GM19035 (cell line): Measurements from ENCODE around the gene SNRPD2.
"Not testable (repeated sequence)": the region's sequence is repeated elsewhere in the genome, so short reads cannot be mapped to it uniquely, and the experiment has no call there.

Experiments used
- ATAC-seq: cut with Tn5 transposase; IDR thresholded peaks from one replicate; pipeline ENCODE4 v1.9.1; 2021; ENCODE audit not compliant: unreplicated experiment

SNRPD2 gene

DNA sequence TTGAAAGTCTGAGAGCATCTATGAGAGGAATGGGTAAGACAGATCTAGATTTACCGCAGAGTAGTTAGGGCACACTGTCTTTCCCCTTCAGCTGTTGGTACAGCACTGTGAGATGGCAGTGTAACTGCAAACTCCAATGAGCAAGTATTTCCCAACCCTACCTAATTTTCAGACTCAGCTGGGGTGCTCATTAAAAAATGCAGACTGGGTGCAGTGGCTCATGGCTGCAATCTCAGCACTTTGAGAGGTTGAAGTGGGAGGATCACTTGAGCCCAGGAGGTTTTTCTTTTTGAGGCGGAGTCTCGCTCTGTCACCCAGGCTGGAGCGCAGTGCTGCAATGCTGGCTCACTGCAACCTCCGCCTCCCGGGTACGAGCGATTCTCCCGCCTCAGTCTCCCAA lies 13.4 kb upstream of the SNRPD2 start:
- ATAC-seq: no peak

DNA sequence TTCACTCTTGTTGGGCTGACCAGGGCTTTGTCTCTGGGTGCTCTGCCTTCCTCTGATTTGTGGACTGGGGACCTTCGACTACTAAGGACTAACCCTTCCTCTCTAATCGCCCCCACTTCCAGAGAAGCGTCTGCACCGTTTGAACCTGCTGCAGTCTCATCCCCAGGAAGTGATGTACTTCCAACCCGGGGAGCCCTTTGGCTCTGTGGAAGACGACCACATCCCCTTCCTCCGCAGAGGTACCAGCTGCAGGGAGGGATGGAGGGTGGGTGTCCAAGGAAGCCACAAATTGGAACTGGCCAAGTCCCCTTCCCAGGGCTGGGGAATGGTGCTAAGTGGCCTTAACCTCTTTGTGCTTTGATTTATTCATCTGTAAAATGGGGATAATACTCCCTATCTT lies 9.9 kb upstream of the SNRPD2 start:
- ATAC-seq: no peak

DNA sequence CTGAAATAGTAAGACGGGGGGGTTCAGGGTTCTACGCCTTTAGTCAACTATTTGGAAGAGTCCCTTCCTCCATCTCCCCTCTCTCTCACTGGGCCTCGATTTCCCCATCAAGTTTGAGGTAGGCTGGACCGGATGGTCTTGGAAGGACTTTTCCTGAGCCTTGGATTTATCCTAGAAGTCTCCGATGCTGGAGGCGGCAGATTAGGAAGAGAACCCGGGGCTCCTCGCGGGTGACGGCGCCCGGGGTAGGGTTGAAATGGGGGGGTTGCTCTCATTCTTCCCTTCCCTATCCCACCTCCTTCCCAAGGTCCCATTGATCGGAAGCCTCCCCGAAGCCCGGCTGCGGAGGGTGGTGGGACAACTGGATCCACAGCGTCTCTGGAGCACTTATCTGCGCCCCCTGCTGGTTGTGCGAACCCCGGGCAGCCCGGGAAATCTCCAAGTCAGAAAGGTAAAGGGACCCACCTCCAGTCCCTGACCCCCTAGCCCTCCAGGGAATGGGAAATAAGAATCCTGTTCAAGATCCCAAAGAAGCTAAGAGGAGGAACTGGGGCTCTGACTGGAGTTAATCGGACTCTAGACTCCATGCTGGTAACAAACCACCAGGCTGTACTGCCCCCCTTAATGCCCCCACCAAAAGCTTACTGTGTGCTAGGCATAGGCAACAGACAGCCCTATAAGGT lies 1.5 kb upstream of the SNRPD2 start:
- no peak for ATAC-seq

DNA sequence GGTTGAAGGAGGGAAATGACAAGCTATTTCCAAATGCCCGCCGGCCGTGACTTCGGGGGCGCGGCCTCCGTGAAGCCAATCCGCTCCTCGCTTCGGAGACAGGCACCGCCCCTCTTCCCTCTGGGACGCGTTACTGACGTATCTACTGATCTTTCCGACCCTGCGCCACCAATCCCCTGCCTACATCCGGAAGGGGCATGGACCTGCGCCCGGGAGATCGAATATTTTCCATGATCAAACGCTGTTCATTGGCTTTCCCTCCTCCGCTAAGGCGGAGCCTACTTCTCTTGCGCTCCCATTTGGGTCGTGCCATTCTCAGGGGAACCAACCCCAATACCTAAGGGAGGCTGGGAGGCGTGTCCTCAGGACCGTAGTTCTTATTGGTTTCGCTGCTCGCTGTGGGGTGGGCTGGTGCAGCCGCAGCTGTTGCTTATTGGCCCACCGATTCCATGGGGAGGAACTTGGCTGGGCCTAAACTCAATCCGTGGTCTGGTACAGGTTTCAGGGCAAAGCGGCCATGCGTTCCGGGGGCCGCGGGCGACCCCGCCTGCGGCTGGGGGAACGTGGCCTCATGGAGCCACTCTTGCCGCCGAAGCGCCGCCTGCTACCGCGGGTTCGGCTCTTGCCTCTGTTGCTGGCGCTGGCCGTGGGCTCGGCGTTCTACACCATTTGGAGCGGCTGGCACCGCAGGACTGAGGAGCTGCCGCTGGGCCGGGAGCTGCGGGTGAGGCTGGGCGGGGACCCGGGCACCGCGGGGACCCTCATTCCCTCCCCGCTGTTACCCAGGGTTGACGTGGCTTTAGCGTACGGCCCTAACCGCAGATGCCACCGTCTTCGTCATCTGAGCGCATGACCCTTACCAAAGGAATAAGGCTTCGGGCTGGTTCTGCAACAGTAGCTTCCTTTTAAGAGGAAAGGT lies 693 bp upstream of the SNRPD2 start, which contains the start of gene QPCTL:
Gene QPCTL, plus strand, starts transcription at position 480 of the 919 bp plus-strand sequence. Its CDS starts 38 bp downstream, at position 518.
- ATAC-seq: peak; percentile 84

DNA sequence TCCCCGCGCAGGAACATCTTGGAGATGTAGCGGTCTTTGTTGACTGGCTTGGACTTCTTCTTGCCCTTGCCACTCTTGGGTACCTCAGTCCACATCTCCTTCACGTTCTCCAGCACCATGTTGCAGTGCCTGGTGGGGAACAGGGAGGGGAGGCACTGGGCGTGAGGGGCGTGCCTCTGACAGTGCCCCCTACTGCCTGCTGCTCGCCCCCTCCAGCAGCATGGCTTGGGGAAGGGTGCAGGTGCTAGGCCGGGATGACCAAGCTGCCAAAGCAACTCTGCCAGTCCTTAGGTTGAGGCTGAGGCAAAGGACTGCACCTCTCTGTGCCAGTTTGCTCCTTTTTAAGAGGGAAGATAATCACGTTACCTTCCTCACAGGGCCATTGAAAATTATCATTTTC lies 4.2 kb downstream of the SNRPD2 start:
- no peak for ATAC-seq

DNA sequence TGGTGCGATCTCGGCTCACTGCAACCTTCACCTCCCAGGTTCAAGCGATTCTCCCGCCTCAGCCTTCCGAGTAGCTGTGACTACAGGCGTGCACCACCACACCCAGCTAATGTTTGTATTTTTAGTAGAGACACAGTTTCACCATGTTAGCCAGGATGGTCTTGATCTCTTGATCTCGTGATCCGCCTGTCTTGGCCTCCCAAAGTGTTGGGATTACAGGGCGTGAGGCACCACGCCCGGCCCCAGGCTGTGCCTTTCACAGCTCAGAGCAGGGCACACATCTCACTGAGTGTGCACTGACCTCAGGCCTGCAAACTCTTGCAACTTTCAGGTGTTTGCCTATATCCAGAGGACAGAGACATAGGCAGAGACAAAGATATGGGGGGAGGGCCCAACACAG lies 6.7 kb downstream of the SNRPD2 start:
- ATAC-seq: not testable (repeated sequence)

GRCh38 chr19:45682908-45683307 lies 8.8 kb downstream of the SNRPD2 start:
- ATAC-seq: no peak

GRCh38 chr19:45682117-45682516 lies 9.6 kb downstream of the SNRPD2 start:
- no peak for ATAC-seq

GRCh38 chr19:45681391-45682015 lies 10.2 kb downstream of the SNRPD2 start:
- peak; percentile 74 for ATAC-seq

GRCh38 chr19:45677351-45678230 lies 14.2 kb downstream of the SNRPD2 start:
- peak; percentile 41 for ATAC-seq

DNA sequence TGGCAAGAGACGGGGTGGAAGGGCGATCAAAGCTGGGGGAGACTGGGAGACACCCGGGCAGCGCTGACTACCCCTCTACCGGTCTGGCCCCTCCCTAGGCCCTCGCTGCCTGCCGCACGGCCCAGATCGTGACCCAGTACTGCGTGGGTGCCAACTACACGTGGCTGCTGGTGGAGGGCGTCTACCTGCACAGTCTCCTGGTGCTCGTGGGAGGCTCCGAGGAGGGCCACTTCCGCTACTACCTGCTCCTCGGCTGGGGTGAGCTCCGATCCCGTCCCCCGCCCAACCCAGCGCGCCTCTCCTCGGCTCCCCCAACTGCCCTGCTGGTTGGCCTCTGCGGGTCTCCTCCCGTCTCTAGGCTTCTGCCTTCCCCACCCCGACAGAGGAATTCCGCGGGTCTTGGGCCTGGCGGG lies 14.9 kb downstream of the SNRPD2 start:
- peak; percentile 16 for ATAC-seq

DNA sequence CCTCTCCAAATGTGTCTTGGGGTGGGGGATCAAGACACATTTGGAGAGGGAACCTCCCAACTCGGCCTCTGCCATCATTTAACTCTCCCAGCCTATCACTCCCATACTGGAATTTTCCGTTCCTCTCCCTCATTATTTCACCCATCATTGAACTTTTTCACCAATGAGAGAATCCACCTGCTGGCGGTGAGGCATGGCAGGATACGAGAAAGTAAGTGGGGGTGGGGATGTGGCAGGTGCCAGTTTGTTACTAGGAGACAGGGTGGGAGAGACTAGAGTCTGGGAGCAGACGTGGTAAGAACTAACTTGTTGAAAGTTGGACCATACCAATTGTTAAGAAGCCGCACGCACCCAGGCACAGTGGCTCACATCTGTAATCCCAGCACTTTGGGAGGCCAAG lies 16.8 kb downstream of the SNRPD2 start:
- ATAC-seq: no peak

DNA sequence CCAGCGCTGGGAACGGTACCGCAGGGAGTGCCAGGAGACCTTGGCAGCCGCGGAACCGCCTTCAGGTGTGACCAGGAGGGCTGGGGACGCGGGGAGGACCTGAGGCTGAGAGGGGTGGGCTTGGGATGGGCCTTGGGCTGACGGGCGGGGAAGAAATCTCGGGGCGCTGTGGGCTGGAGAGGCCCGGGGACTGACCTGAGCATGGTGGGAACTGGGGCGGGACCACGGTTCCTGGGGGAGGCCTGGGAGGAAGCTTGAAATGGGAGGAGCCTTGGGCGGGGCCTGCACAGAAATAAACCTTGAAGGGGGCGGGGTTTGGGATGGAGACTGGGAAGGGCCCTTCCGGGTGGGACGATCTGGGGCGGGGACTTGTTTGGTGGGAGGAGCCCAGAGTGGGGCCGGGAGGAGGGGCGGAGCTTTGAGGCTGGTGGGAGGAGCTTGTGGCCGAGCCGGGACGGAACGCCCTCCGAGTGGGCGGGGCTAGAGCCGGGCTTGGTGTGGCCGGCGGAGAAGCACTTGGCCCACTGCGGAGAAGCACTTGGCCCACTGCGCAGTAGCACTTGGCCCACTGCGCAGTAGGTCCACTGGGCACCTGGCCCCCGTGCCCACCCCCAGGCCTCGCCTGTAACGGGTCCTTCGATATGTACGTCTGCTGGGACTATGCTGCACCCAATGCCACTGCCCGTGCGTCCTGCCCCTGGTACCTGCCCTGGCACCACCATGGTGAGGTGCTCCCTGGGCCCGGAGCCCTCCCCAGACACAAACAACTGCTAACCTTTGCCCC lies 20.9 kb downstream of the SNRPD2 start:
- ATAC-seq: peak; percentile 50

GRCh38 chr19:45668342-45668871 lies 23.3 kb downstream of the SNRPD2 start:
- no peak for ATAC-seq

GRCh38 chr19:45667620-45668341 lies 24.0 kb downstream of the SNRPD2 start, which contains the start of gene GIPR:
GIPR (plus strand) TSS chr19:45668221; CDS start chr19:45669521, 1,300 bp downstream.
- ATAC-seq: no peak

DNA sequence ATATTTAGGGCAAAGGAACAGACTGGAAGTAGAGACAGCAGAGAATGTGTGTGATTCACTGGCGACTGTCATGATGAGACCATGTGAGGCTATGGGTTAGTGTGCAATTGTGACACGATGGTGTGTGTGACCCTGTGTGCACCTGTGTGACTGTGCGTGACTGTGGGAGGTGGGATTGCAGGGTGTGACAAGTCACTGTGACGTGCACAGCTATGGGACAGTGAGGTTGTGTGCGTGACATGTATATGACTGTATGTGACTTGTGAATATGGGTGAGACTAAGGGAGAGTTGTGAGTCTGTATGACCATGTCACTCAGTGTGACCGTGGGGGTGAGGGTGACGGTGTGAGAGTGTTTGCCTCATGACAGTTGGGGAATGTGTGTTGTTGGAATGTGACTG lies 27.2 kb downstream of the SNRPD2 start:
- ATAC-seq: no peak

- ATAC-seq: no peak
These were observed 28.0 kb downstream of the SNRPD2 start for GRCh38 chr19:45663800-45664199.

DNA sequence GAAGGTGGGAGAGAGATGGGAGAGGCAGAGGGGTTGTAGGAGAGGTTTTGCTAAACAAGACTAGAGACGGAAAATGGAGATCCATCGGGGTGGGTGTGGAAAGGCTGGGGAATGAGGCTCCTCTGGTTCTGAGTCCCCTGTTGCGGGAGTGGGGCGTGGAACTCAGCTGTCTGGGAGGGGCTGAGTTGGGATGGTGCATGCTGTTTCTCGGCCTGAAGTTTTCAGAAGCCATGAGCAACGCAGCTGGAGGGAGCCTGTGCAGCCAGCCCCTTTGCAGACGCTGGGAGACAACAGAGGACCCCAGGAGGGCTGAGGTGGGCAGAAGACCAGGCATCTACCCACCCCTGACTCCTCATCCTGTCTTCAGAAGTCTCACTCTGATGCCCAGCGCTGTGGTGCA lies 31.1 kb downstream of the SNRPD2 start:
- ATAC-seq: no peak
